Prostate gland (tissue), 2 donors: ENCODE data around the gene FRA10AC1. TPM values are rescaled to one million over a fixed set of nuclear protein-coding genes. Genes with fewer than 3 reads are reported as not detected.

Experiments
- DNase-seq: peaks from one replicate; pipeline ENCODE4 v3.0.0-alpha.2; 2019; ENCODE audit warnings: low spot score
- H3K27ac ChIP-seq, 2 donors: fragments of 200-600 bp; sonication (generic); 2 replicates each; pipeline ENCODE4 v1.5.1; 2017 to 2019
- H3K27me3 ChIP-seq: fragments of 200-600 bp; sonication (generic); replicated peaks from 2 replicates; pipeline ENCODE4 v1.5.1; 2019; ENCODE audit not compliant: insufficient read depth
- H3K36me3 ChIP-seq, 2 donors: fragments of 200-600 bp; sonication (generic); 1 replicate in 1 of 2; 2 replicates in 1 of 2; pipeline versions ENCODE4 v1.5.1 to v1.8.1; 2017 to 2019
- H3K4me1 ChIP-seq: fragments of 200-600 bp; sonication (generic); replicated peaks from 2 replicates; pipeline ENCODE4 v1.5.1; 2019
- H3K4me3 ChIP-seq, 2 donors: fragments of 200-600 bp; sonication (generic); 2 replicates each; pipeline ENCODE4 v1.5.1; 2017 to 2019
- H3K9me3 ChIP-seq: fragments of 200-600 bp; sonication (generic); 2 replicates; pipeline ENCODE4 v1.5.1; 2017
- CTCF ChIP-seq, 4 experiments: fragments of 200-600 bp in 2 of 4; fragments of 450-650 bp in 2 of 4; sonication (generic) in 2 of 4; IDR thresholded peaks; 1 replicate in 3 of 4; 2 replicates in 1 of 4; pipeline ENCODE4 v1.5.1; 2016 to 2019; ENCODE audit warnings: antibody characterized with exemption in 4 of 4, mild to moderate bottlenecking in 2 of 4, moderate library complexity in 2 of 4
- POLR2A ChIP-seq: fragments of 450-650 bp; IDR thresholded peaks from one replicate; pipeline ENCODE4 v1.6.1; 2016; ENCODE audit warnings: antibody characterized with exemption, mild to moderate bottlenecking
- POLR2AphosphoS5 ChIP-seq: sonication (generic); formaldehyde crosslinking; IDR thresholded peaks from one replicate; pipeline ENCODE4 v1.6.1; 2017; ENCODE audit warnings: antibody characterized with exemption
- WGBS: methylation state at CpG from one replicate; pipeline ENCODE4 v1.1.5; 2018; 5-methylcytosine and 5-hydroxymethylcytosine counted together
- intact Hi-C: fragments of 100-400 bp; cut with DNase I; formaldehyde crosslinking; loops from one replicate; pipeline ENCODE4 v1.14.2; 2022
- total RNA-seq, 2 donors: library from RNA; depleted of rRNA; stranded (reverse); fragments of >200 nt; gene quantifications; one replicate each; pipeline ENCODE4 v1.1.0, GENCODE V29; 2016

Gene FRA10AC1
- total RNA-seq, 2 donors from 2014 or later, result 10.5 to 11.4 TPM

GRCh38 chr10:93678386-93678785, 24.0 kb downstream of the FRA10AC1 start:
- intact Hi-C loops, result loop anchor here (10.0 kb wide), 1 partner anchor 124 kb away; no protein-coding TSS in a partner anchor
- Histone ChIP-seq H3K27ac (no peak overlapping the region), H3K27me3 (no peaks in the 10 kb centered on the region), H3K36me3 (no peaks in the 10 kb centered on the region), H3K4me3 (no peak overlapping the region), H3K9me3 (no peaks in the 10 kb centered on the region), H3K4me1 (no peaks in the 10 kb centered on the region)
- DNase-seq, result no peak
- TF ChIP-seq CTCF (IDR thresholded peaks at IDR 0.05) (no peak), POLR2A (no peak), POLR2AphosphoS5 (no peak)
- 83% methylated on average over 4 of the region's 4 CpGs for WGBS

GRCh38 chr10:93673791-93674190, 28.6 kb downstream of the FRA10AC1 start:
- WGBS, result 88% methylated on average over 2 of the region's 2 CpGs
- no peak for DNase-seq
- Histone ChIP-seq H3K27ac (no peak overlapping the region), H3K4me1 (no peaks in the 10 kb centered on the region), H3K36me3 (no peaks in the 10 kb centered on the region), H3K9me3 (no peaks in the 10 kb centered on the region), H3K27me3 (no peaks in the 10 kb centered on the region), H3K4me3 (no peak overlapping the region)
- TF ChIP-seq CTCF (IDR thresholded peaks at IDR 0.05), result no peak
- intact Hi-C loops, result loop anchor here (10.0 kb wide), 1 partner anchor 119 kb away; no protein-coding TSS in a partner anchor

- H3K36me3 ChIP-seq, result no peaks in the 10 kb centered on the region
Measured at GRCh38 chr10:93672890-93673289, 29.5 kb downstream of the FRA10AC1 start.

GRCh38 chr10:93672022-93672678, 30.2 kb downstream of the FRA10AC1 start:
- WGBS, result 88% methylated on average over 2 of the region's 2 CpGs
- H3K27me3 ChIP-seq, result no peaks in the 10 kb centered on the region
- no peak overlapping the region for H3K4me3 ChIP-seq
- no peaks in the 10 kb centered on the region for H3K9me3 ChIP-seq
- no peaks in the 10 kb centered on the region for H3K36me3 ChIP-seq
- H3K4me1 ChIP-seq, result no peaks in the 10 kb centered on the region
- TF ChIP-seq POLR2A (no peak), CTCF (IDR thresholded peaks at IDR 0.05) (no peak), POLR2AphosphoS5 (no peak)
- no peak overlapping the region for H3K27ac ChIP-seq
- no peak for DNase-seq
- intact Hi-C loops, result loop anchor here (10.0 kb wide), 1 partner anchor 117 kb away; no protein-coding TSS in a partner anchor

More at GRCh38 chr10:93672890-93673289, 29.5 kb downstream of the FRA10AC1 start:
- Histone ChIP-seq H3K27me3 (no peaks in the 10 kb centered on the region), H3K9me3 (no peaks in the 10 kb centered on the region), H3K27ac (no peak overlapping the region), H3K4me3 (no peak overlapping the region), H3K4me1 (no peaks in the 10 kb centered on the region)
- WGBS, result 87% methylated on average over 2 of the region's 2 CpGs
- DNase-seq, result no peak
- intact Hi-C loops, result loop anchor here (10.0 kb wide), 1 partner anchor 118 kb away; no protein-coding TSS in a partner anchor
- no peak for TF ChIP-seq POLR2AphosphoS5
- no peak for TF ChIP-seq POLR2A
- no peak for TF ChIP-seq CTCF (IDR thresholded peaks at IDR 0.05)

GRCh38 chr10:93671042-93671441, 31.4 kb downstream of the FRA10AC1 start:
- WGBS, result 59% methylated on average over 2 of the region's 2 CpGs
- no peak overlapping the region for H3K27ac ChIP-seq
- no peak overlapping the region for H3K4me3 ChIP-seq
- no peak for TF ChIP-seq POLR2A
- TF ChIP-seq POLR2AphosphoS5, result no peak
- TF ChIP-seq CTCF (IDR thresholded peaks at IDR 0.05), result no peak
- H3K27me3 ChIP-seq, result no peaks in the 10 kb centered on the region
- no peaks in the 10 kb centered on the region for H3K9me3 ChIP-seq
- H3K4me1 ChIP-seq, result no peaks in the 10 kb centered on the region
- no peaks in the 10 kb centered on the region for H3K36me3 ChIP-seq
- intact Hi-C loops, result loop anchor here (10.0 kb wide), 1 partner anchor 116 kb away; no protein-coding TSS in a partner anchor
- no peak for DNase-seq
